ENCODE data around the gene WDFY4. TPM values are rescaled to one million over a fixed set of nuclear protein-coding genes. Genes with fewer than 3 reads are reported as not detected.

The WDFY4 gene
- total RNA-seq, 1 donor from 2014 or later = not detected

- TF ChIP-seq CTCF (IDR thresholded peaks at IDR 0.05) (no peak), EZH2phosphoT487 (IDR thresholded peaks at IDR 0.05) (no peak), EZH2 (IDR thresholded peaks at IDR 0.05) (no peak)
- no peak overlapping the region for H2AFZ ChIP-seq (replicated peaks)
- no peaks in the 10 kb centered on the region for H3K4me1 ChIP-seq
- H3K36me3 ChIP-seq = no peaks in the 10 kb centered on the region
- Mint-ChIP-seq H3K4me1 (no peaks in the 10 kb centered on the region), H3K9me3 (no peaks in the 10 kb centered on the region), H3K27me3 (ENCODE audit: insufficient read depth, low read depth) (peaks cover 5% of the 10 kb centered on the region), H3K27ac (no peak overlapping the region), H3K4me3 (no peak overlapping the region), H3K36me3 (no peaks in the 10 kb centered on the region)
- no peaks in the 10 kb centered on the region for H3K79me2 ChIP-seq (ENCODE audit: low read depth)
- no peak overlapping the region for H3K27ac ChIP-seq
- H3K27me3 ChIP-seq = no peaks in the 10 kb centered on the region
- no peaks in the 10 kb centered on the region for H3K9me3 ChIP-seq (ENCODE audit: low read depth)
- H3K4me3 ChIP-seq = no peak overlapping the region
- H3K4me2 ChIP-seq = no peak overlapping the region
- no peak for DNase-seq (ENCODE audit: low spot score)
- H3F3A ChIP-seq (ENCODE audit: low read depth) = no peaks in the 10 kb centered on the region
- no peaks in the 10 kb centered on the region for H4K20me1 ChIP-seq (ENCODE audit: low read depth)
- H3K9ac ChIP-seq = no peak overlapping the region
These were observed 217.4 kb downstream of the WDFY4 start for GRCh38 chr10:48902096-48902495.

GRCh38 chr10:48903151-48903550 lies 218.5 kb downstream of the WDFY4 start:
- Mint-ChIP-seq H3K4me3 (no peak overlapping the region), H3K27me3 (ENCODE audit: insufficient read depth, low read depth) (peaks cover 8% of the 10 kb centered on the region), H3K9me3 (no peaks in the 10 kb centered on the region), H3K36me3 (no peaks in the 10 kb centered on the region), H3K4me1 (no peaks in the 10 kb centered on the region), H3K27ac (no peak overlapping the region)
- no peak for DNase-seq (ENCODE audit: low spot score)
- no peak overlapping the region for H3K9ac ChIP-seq
- no peaks in the 10 kb centered on the region for H3K79me2 ChIP-seq (ENCODE audit: low read depth)
- H3K4me3 ChIP-seq = no peak overlapping the region
- no peak overlapping the region for H3K27ac ChIP-seq
- no peak overlapping the region for H2AFZ ChIP-seq (replicated peaks)
- no peaks in the 10 kb centered on the region for H3K4me1 ChIP-seq
- H3F3A ChIP-seq (ENCODE audit: low read depth) = no peaks in the 10 kb centered on the region
- H3K4me2 ChIP-seq = no peak overlapping the region
- no peaks in the 10 kb centered on the region for H3K9me3 ChIP-seq (ENCODE audit: low read depth)
- no peaks in the 10 kb centered on the region for H3K27me3 ChIP-seq
- no peak for TF ChIP-seq EZH2phosphoT487 (IDR thresholded peaks at IDR 0.05)
- no peak for TF ChIP-seq CTCF (IDR thresholded peaks at IDR 0.05)
- TF ChIP-seq EZH2 (IDR thresholded peaks at IDR 0.05) = no peak
- H3K36me3 ChIP-seq = no peaks in the 10 kb centered on the region
- no peaks in the 10 kb centered on the region for H4K20me1 ChIP-seq (ENCODE audit: low read depth)

- Histone ChIP-seq H3K9ac (no peak overlapping the region), H3F3A (ENCODE audit: low read depth) (no peaks in the 10 kb centered on the region), H2AFZ (replicated peaks) (no peak overlapping the region), H3K4me1 (no peaks in the 10 kb centered on the region), H3K79me2 (ENCODE audit: low read depth) (no peaks in the 10 kb centered on the region), H3K4me2 (no peak overlapping the region), H3K36me3 (no peaks in the 10 kb centered on the region), H3K27ac (no peak overlapping the region), H3K27me3 (no peaks in the 10 kb centered on the region), H3K4me3 (no peak overlapping the region), H4K20me1 (ENCODE audit: low read depth) (no peaks in the 10 kb centered on the region), H3K9me3 (ENCODE audit: low read depth) (no peaks in the 10 kb centered on the region)
- no peaks in the 10 kb centered on the region for H3K4me1 Mint-ChIP-seq
- no peak overlapping the region for H3K27ac Mint-ChIP-seq
- no peaks in the 10 kb centered on the region for H3K9me3 Mint-ChIP-seq
- DNase-seq (ENCODE audit: low spot score) = no peak
- TF ChIP-seq EZH2phosphoT487 (IDR thresholded peaks at IDR 0.05) (no peak), EZH2 (IDR thresholded peaks at IDR 0.05) (no peak), CTCF (IDR thresholded peaks at IDR 0.05) (no peak)
- H3K36me3 Mint-ChIP-seq = no peaks in the 10 kb centered on the region
- no peak overlapping the region for H3K4me3 Mint-ChIP-seq
- H3K27me3 Mint-ChIP-seq (ENCODE audit: insufficient read depth, low read depth) = peaks cover 8% of the 10 kb centered on the region
These were observed 220.2 kb downstream of the WDFY4 start for GRCh38 chr10:48904861-48905260.
